Activated naive CD4-positive, alpha-beta T cell treated with anti-CD3 and anti-CD28 coated beads, Interleukin-2, amount 10 ng/mL, durations not matched to agents 7 days and 5 days (primary cell): ENCODE measurements around the gene GAL3ST3.
"Not testable (repeated sequence)": the region's sequence is repeated elsewhere in the genome, so short reads cannot be mapped to it uniquely, and the experiment has no call there.

Experiments used
- CTCF ChIA-PET: fragments of 350-600 bp; sonication (Branson Sonifier 250); formaldehyde crosslinking; loops from one replicate; lab custom pipeline; 2021; ENCODE audit warnings: antibody characterized with exemption; lab: Charles Lee
- DNase-seq: peaks from one replicate; pipeline ENCODE4 v3.0.0-alpha.2; 2020
- H3K27ac Mint-ChIP-seq: one replicate; pipeline ENCODE4 v1.8.0; 2021; ENCODE audit warnings: mild to moderate bottlenecking, moderate library complexity, mixed read lengths
- H3K27me3 Mint-ChIP-seq: one replicate; pipeline ENCODE4 v1.8.0; 2021; ENCODE audit warnings: mild to moderate bottlenecking, mixed read lengths
- H3K36me3 Mint-ChIP-seq: one replicate; pipeline ENCODE4 v1.8.0; 2021; ENCODE audit warnings: mixed read lengths
- H3K4me1 Mint-ChIP-seq: one replicate; pipeline ENCODE4 v1.8.0; 2021; ENCODE audit warnings: mixed read lengths
- H3K4me3 Mint-ChIP-seq: one replicate; pipeline ENCODE4 v1.8.0; 2021; ENCODE audit warnings: mild to moderate bottlenecking, moderate library complexity, mixed read lengths
- H3K9me3 Mint-ChIP-seq: one replicate; pipeline ENCODE4 v1.8.0; 2021; ENCODE audit warnings: mixed read lengths

The GAL3ST3 gene, protein sequence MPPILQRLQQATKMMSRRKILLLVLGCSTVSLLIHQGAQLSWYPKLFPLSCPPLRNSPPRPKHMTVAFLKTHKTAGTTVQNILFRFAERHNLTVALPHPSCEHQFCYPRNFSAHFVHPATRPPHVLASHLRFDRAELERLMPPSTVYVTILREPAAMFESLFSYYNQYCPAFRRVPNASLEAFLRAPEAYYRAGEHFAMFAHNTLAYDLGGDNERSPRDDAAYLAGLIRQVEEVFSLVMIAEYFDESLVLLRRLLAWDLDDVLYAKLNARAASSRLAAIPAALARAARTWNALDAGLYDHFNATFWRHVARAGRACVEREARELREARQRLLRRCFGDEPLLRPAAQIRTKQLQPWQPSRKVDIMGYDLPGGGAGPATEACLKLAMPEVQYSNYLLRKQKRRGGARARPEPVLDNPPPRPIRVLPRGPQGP

DNA sequence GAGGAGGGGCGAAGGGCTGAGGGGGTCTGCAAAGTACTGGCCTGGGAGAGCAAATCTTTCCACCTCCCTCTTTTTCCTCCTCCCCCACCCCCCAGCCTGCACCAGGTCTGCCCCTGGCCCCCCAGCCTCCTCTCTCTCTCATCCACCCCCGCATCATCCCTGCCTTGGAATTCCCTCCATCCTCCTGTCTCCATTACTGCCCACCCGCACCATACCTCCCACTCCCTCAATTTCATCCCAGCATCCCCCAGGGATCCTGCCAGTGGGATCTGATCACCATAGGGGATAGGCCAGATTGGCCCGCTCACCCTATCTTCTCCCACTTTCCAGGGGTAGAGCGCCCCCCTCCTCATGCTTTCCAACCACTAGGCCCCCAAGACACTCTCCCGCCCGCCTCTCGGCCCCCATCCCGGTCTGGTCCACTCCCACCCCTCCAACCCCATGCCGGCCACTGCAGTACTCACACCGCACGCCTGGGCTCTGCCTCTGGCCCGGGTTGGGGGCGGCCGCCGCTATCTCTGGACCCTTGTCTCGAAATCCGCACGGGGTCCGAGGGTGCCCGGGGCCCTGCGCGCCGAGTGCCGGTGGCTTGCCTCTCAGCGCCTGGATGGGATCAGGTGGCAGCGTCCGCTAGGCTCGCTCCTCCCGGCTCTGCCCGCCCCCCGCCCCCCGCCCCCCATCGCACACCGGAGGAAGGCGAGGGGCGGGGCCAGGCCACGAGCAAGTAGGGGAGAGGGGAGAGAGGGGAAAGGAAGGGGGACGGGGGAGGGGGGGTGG lies at the start of gene GAL3ST3:
Gene GAL3ST3, minus strand, starts transcription at position 615 of the 777 bp plus-strand sequence. CDS start 3,746 bp downstream, outside the sequence.
- H3K27me3 Mint-ChIP-seq = peaks cover 51% of the 10 kb centered on the region
- H3K36me3 Mint-ChIP-seq = peaks cover 15% of the 10 kb centered on the region
- H3K27ac Mint-ChIP-seq = peak within 1 kb of the TSS; percentile 9
- CTCF ChIA-PET = no interaction called here
- H3K9me3 Mint-ChIP-seq = no peaks in the 10 kb centered on the region
- DNase-seq = peak; percentile 35
- no peak within 1 kb of the TSS for H3K4me3 Mint-ChIP-seq
- peaks cover 51% of the 10 kb centered on the region for H3K4me1 Mint-ChIP-seq

DNA sequence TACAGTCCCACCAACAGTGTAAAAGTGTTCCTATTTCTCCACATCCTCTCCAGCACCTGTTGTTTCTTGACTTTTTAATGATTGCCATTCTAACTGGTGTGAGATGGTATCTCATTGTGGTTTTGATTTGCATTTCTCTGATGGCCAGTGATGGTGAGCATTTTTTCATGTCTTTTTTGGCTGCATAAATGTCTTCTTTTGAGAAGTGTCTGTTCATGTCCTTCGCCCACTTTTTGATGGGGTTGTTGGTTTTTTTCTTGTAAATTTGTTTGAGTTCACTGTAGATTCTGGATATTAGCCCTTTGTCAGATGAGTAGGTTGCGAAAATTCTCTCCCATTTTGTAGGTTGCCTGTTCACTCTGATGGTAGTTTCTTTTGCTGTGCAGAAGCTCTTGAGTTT lies 43.2 kb upstream of the GAL3ST3 start:
- H3K9me3 Mint-ChIP-seq, H3K4me3 Mint-ChIP-seq, H3K4me1 Mint-ChIP-seq, H3K27ac Mint-ChIP-seq, DNase-seq, CTCF ChIA-PET, H3K27me3 Mint-ChIP-seq: not testable (repeated sequence)
- peaks cover 31% of the 10 kb centered on the region for H3K36me3 Mint-ChIP-seq

DNA sequence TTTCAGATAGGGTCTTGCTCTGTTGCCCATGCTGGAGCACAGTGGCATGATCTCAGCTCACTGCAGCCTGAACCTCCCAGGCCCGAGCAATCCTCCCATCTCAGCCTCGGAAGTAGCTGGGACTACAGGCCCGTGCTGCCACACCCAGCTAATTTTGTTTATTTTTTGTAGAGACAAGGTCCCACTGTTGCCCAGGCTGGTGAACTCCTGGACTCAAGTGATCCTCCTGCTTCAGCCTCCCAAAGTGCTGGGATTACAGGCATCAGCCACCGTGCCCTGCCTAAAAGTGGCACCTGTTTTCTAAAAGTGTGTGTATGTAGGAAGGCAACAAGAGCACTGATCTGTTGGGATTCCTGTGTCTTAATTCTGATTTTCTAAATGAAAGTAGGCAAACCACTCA lies 41.3 kb upstream of the GAL3ST3 start:
- Mint-ChIP-seq H3K27ac (no peak overlapping the region), H3K9me3 (peaks cover 2% of the 10 kb centered on the region), H3K4me3 (no peak overlapping the region), H3K4me1 (peaks cover 13% of the 10 kb centered on the region), H3K36me3 (peaks cover 29% of the 10 kb centered on the region), H3K27me3 (no peaks in the 10 kb centered on the region)
- CTCF ChIA-PET = interaction anchor here (1.5 kb wide), 1 partner anchor 22 kb away, joined by 4 read pairs; no protein-coding TSS in a partner anchor
- no peak for DNase-seq

DNA sequence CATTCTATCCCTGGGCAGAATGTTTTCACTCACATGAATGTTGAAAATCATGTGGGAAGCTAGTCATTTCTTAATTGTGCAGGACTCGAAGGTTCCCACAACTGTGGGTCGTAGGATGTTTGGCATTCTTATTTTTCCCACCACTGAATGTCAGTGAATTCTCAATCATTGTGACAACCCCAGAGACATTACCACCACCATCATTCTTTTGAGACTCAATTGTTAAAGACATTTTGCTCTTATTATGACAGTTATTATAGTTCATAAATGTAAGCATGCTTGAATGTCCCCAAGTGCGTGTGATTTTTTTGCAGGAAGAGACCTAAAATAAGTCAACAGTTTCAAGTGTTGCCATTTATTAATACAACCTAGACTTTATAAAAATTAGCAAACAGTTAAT lies 40.1 kb upstream of the GAL3ST3 start:
- H3K4me1 Mint-ChIP-seq = peaks cover 22% of the 10 kb centered on the region
- H3K27ac Mint-ChIP-seq = no peak overlapping the region
- no peak for DNase-seq

DNA sequence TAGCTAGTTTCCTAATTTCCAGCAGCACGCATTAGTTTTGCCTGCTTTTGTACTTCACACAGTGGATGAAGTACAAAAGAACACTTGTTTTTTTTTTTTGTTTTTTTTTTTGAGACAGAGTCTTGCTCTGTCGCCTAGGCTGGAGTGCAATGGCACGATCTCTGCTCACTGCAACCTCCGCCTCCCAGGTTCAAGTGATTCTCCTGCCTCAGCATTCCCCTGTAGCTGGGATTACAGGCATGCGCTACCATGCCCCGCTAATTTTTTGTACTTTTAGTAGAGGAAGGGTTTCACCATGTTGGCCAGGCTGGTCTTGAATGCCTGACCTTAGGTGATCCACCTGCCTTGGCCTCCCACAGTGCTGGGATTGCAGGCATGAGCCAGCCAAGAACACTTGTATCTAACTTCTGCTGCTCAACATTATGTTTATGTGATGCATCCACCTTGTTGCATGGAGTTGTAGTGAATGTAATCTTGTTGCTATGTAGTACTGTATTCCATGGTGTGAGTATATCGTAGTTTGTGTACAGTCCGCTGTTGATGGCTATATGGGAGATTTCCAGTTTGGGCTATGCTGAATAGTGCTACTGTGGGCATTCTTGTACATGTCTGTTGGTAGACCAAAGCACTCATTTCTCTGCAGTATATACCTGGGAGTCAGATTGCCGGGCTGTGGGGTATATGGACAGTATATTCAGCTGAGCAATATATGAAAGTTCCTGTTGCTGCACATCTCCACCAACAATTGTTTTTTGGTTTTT lies 38.4 kb upstream of the GAL3ST3 start:
- peaks cover 39% of the 10 kb centered on the region for H3K36me3 Mint-ChIP-seq
- DNase-seq = no peak
- H3K27me3 Mint-ChIP-seq = no peaks in the 10 kb centered on the region
- no peaks in the 10 kb centered on the region for H3K9me3 Mint-ChIP-seq
- no peak overlapping the region for H3K4me3 Mint-ChIP-seq
- CTCF ChIA-PET = interaction anchor here (0.6 kb wide), 1 partner anchor 280 kb away, joined by 3 read pairs; no protein-coding TSS in a partner anchor
- peaks cover 39% of the 10 kb centered on the region for H3K4me1 Mint-ChIP-seq
- H3K27ac Mint-ChIP-seq = no peak overlapping the region

More for the DNA sequence above, 40.1 kb upstream of the GAL3ST3 start:
- Mint-ChIP-seq H3K36me3 (peaks cover 34% of the 10 kb centered on the region), H3K27me3 (no peaks in the 10 kb centered on the region), H3K9me3 (peaks cover 2% of the 10 kb centered on the region), H3K4me3 (no peak overlapping the region)
- CTCF ChIA-PET = interaction anchor here (1.5 kb wide), 1 partner anchor 21 kb away, joined by 4 read pairs; no protein-coding TSS in a partner anchor

DNA sequence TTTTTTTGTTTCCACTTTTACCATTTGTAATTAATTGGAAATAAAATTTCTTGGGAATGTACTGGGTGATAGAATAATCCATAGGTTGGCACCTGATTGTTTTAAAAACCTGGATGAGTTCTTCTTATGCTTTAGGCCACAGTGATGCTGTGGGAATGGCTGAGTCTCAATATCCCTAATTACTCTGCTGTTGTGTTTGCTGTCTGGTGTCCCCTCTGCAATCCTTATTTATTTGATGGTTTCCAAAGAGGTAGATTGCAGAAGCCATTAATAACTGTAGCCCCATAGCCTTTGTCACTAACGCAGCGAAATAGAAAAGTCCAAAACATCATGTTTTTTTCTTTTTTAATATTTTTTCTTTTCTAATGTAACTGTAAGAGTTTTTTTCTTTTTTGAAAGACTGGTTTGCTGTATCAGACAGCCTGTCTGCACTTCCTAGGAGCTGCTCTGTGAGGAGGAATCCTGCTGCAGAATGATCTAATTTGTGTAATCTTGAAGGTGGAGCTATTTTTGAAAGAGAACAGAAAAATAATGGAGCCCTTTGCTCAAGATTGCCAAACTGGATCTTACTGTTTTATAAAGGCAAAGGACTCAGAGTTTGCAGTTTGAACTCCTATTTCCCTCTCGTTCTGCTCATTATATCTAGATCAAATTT lies 36.0 kb upstream of the GAL3ST3 start:
- CTCF ChIA-PET = interaction anchor here (0.7 to 1.1 kb wide), 2 partner anchors 17 kb away, joined by 3 to 4 read pairs; no protein-coding TSS in a partner anchor
- Mint-ChIP-seq H3K4me1 (peaks cover 63% of the 10 kb centered on the region), H3K27ac (no peak overlapping the region), H3K27me3 (no peaks in the 10 kb centered on the region), H3K36me3 (peaks cover 37% of the 10 kb centered on the region), H3K9me3 (no peaks in the 10 kb centered on the region), H3K4me3 (no peak overlapping the region)
- DNase-seq = no peak

DNA sequence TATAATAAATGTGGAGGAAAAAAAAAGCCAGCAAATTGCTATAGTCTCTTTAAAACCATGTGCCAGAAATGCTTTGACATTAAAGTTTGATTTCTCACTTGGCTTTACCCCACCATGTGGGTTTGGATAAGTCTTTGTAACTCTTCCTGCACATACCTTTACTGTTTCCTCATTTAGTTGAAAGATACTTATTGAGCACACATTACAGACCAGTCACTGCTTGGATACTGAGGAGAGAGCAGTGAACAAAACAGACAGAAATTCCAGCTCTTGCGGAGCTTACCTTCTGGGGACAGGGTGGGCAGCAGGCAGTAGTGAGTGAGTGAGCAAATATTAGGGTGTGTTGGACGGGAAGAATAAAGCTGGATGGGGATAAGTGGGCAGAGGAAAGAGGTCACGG lies 34.8 kb upstream of the GAL3ST3 start:
- no peak for DNase-seq
- no peaks in the 10 kb centered on the region for H3K9me3 Mint-ChIP-seq
- CTCF ChIA-PET = interaction anchor here (0.6 to 1.1 kb wide), 2 partner anchors 12 to 16 kb away, joined by 3 to 4 read pairs; no protein-coding TSS in a partner anchor
- H3K4me3 Mint-ChIP-seq = no peak overlapping the region
- H3K27me3 Mint-ChIP-seq = no peaks in the 10 kb centered on the region
- peaks cover 41% of the 10 kb centered on the region for H3K36me3 Mint-ChIP-seq
- peaks cover 75% of the 10 kb centered on the region for H3K4me1 Mint-ChIP-seq
- H3K27ac Mint-ChIP-seq = peak overlapping the region; percentile 100

DNA sequence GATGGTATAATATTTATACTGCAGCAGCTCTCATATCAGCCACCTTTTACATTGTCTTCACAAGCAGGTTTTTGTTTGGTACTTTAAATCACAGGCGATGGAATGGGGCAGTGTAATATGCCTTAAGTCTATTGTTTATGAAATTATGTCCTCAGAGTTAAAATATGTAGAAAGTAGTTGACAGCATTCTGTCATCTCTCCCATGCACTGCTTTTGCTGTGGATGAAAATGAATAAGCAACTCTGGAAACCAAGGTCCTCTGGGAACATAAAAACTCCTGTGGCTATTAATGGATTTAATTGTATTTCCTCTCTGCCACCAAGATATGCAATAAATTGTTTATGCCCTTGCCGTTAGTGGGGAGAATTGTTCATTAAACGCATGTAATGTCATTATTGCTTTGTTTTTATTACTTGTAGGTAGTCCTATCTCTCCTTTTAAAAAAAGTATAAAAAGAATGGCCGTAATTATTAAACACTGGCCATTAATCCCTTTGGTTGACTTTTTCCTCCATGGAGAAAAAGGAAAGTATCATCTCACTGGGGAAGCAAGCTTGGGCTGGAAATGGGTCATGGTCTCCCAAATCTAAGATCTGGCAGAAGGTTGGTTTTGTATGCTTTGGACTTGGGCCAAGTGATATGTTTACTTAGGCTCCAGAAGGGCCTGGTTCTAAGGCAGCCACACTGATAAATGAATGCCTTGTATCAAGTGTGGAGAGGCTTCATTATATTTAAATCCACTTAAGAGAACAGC lies 34.2 kb upstream of the GAL3ST3 start:
- Mint-ChIP-seq H3K4me3 (no peak overlapping the region), H3K27ac (peak overlapping the region; percentile 100), H3K4me1 (peaks cover 80% of the 10 kb centered on the region), H3K36me3 (peaks cover 48% of the 10 kb centered on the region), H3K9me3 (no peaks in the 10 kb centered on the region), H3K27me3 (no peaks in the 10 kb centered on the region)
- no peak for DNase-seq
- CTCF ChIA-PET = no interaction called here

DNA sequence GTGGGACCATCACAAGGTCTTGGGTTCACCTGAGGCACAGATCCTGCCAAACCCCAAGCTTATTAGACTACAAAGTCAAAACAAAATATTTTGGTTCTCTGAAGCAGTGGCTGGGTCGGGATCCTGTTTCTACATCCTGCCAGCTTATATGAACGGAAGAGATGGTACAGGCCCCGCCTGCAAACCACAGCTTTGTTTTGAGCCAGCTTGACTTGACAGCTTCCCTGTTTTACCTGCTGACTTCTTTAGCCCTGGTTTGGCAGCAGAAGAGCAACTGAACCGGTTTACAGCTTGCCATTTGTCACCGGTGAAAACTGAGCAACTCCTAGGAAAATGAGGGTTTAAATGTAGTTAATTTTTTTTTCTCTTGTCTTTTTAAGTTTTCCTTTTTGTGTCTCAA lies 32.5 kb upstream of the GAL3ST3 start:
- H3K27me3 Mint-ChIP-seq = no peaks in the 10 kb centered on the region
- peaks cover 53% of the 10 kb centered on the region for H3K36me3 Mint-ChIP-seq
- H3K9me3 Mint-ChIP-seq = no peaks in the 10 kb centered on the region
- peaks cover 78% of the 10 kb centered on the region for H3K4me1 Mint-ChIP-seq
- DNase-seq = peak; percentile 91
- H3K4me3 Mint-ChIP-seq = peak overlapping the region; percentile 83
- CTCF ChIA-PET = interaction anchor here (0.8 to 4.6 kb wide), 9 partner anchors 12 to 201 kb away, joined by 3 to 37 read pairs (median 4); partner anchors contain the start of gene PACS1
- peak overlapping the region; percentile 100 for H3K27ac Mint-ChIP-seq

DNA sequence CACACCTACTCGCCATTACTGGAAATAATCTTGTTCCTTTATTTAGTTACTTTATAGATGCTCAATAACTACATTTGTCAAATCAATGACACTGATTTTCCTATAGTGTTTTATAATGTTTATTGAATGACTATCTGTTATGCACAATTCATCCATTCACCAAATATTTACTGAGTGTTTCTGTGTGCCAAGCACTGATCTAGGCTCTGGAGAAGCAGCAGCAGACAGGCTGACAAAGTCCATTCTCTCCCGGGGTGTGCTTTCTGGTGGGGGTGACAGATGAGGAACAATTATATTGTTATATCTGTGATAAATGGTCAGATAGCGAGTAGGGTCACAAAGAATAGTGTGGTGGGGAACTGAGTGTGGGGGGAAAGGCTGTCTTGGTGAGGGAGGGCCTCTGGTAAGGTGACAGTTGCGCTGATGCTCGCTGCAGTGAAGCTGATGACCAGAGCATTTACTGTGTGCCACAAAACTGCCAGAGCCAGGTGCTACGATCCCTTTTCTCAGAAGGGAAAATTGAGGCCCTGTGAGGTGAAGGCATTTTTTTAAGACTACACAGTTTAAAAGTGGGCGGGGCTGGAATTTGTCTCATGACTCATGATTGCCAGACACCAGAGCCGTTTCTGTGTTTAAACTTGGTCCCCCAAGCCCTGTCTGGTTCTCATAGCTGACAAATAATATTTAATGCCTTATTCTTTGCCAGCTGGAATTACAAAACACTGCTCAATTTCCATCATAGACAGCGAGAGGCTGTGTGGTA lies 31.3 kb upstream of the GAL3ST3 start:
- Mint-ChIP-seq H3K9me3 (no peaks in the 10 kb centered on the region), H3K4me1 (peaks cover 78% of the 10 kb centered on the region), H3K4me3 (peak overlapping the region; percentile 83), H3K36me3 (peaks cover 63% of the 10 kb centered on the region), H3K27ac (peak overlapping the region; percentile 100), H3K27me3 (no peaks in the 10 kb centered on the region)
- peak; percentile 69 for DNase-seq
- CTCF ChIA-PET = interaction anchor here (0.9 to 4.6 kb wide), 8 partner anchors 11 to 202 kb away, joined by 3 to 37 read pairs (median 4); partner anchors contain the start of gene PACS1

DNA sequence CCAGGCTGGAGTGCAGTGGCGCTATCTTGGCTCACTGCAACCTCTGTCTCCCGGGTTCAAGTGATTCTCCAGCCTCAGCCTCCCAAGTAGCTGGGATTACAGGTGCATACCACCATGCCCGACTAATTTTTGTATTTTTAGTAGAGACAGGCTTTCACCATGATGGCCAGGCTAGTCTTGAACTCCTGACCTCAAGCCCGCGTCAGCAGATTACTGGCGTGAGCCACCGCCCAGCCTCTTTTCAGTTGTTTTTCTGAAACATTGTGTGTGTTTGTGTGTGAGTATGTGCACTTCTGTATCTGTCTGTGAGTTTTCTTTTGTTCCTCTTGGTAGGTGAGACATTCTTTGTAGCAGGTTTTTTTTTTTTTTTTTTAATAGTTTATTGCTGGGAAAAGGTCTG lies 30.0 kb upstream of the GAL3ST3 start:
- H3K9me3 Mint-ChIP-seq, H3K4me3 Mint-ChIP-seq, H3K27me3 Mint-ChIP-seq: not testable (repeated sequence)
- Mint-ChIP-seq H3K4me1 (peaks cover 75% of the 10 kb centered on the region), H3K36me3 (peaks cover 68% of the 10 kb centered on the region), H3K27ac (peak overlapping the region; percentile 100)
- peak; percentile 32 for DNase-seq
- CTCF ChIA-PET = interaction anchor here (1.0 to 4.6 kb wide), 4 partner anchors 10 to 55 kb away, joined by 3 to 37 read pairs (median 3); partner anchors contain the start of gene PACS1

DNA sequence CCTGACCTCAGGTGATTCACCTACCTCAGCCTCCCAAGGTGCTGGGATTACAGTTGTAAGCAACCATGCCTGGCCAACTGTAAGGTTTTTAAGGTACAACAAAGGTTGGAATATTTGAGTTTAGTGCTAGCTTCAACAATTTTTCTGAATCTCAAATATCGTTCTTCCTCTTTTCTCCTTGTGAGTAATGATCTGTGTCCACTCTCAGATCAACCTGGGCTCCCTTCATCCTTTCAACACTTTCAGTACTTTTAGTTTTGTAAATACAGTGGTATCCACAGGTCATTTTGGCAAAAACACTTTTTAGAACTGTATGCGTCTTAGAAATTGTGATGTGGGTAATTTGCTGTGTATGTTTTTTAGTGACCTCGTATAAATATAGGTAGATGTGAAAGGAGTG lies 29.0 kb upstream of the GAL3ST3 start:
- Mint-ChIP-seq H3K4me1 (peaks cover 72% of the 10 kb centered on the region), H3K36me3 (peaks cover 65% of the 10 kb centered on the region), H3K9me3 (no peaks in the 10 kb centered on the region), H3K4me3 (no peak overlapping the region), H3K27ac (peak overlapping the region; percentile 60), H3K27me3 (no peaks in the 10 kb centered on the region)
- no peak for DNase-seq
- CTCF ChIA-PET = interaction anchor here (1.0 to 4.6 kb wide), 2 partner anchors 9 to 33 kb away, joined by 3 to 37 read pairs; partner anchors contain the start of gene PACS1
